Stimulated activated naive CD8-positive, alpha-beta T cell treated with anti-CD3 and anti-CD28 coated beads, Interleukin-15, Interleukin-2, amounts not matched to agents 100 U/mL and 50 U/mL, for 24 hours (primary cell): Measurements from ENCODE around the gene RWDD1.

ENCODE experiments used
- ATAC-seq: fragments of 150-1000 bp; cut with Tn5 transposase; one replicate; pipeline ENCODE4 v1.10.0; 2021
- DNase-seq: peaks from one replicate; pipeline ENCODE4 v3.0.0; 2021

RWDD1 gene

GRCh38 chr6:116615937-116616736 lies 44.8 kb downstream of the RWDD1 start, which contains the start of gene RSPH4A:
Gene RSPH4A, plus strand, starts transcription at chr6:116616479. Its CDS starts 145 bp downstream, at chr6:116616624.
- ATAC-seq = peak; percentile 97
- DNase-seq = peak; percentile 71

- DNase-seq (peak; percentile 17), ATAC-seq (peak; percentile 39)
Measured at GRCh38 chr6:116616737-116617053, 45.4 kb downstream of the RWDD1 start.

- no peak for DNase-seq
- ATAC-seq = no peak
Measured at GRCh38 chr6:116624036-116624805, 52.9 kb downstream of the RWDD1 start.

- DNase-seq = no peak
- ATAC-seq = no peak
Measured at GRCh38 chr6:116625872-116626271, 54.6 kb downstream of the RWDD1 start.

- DNase-seq = no peak
- no peak for ATAC-seq
Measured at GRCh38 chr6:116629563-116629981, 58.3 kb downstream of the RWDD1 start.

GRCh38 chr6:116631379-116631990 lies 60.2 kb downstream of the RWDD1 start:
- DNase-seq (no peak), ATAC-seq (no peak)

GRCh38 chr6:116633685-116634084 lies 62.4 kb downstream of the RWDD1 start:
- ATAC-seq (no peak), DNase-seq (no peak)
